Osteoblast (primary cell): ENCODE data around the gene SPARC. TPM values are rescaled to one million over a fixed set of nuclear protein-coding genes. Genes with fewer than 3 reads are reported as not detected.

ENCODE experiments used
- DNase-seq: peaks from one replicate; pipeline ENCODE4 v3.0.0; 2011; ENCODE audit warnings: low spot score, mixed read lengths; ENCODE audit not compliant: insufficient read length; ENCODE audit errors: missing footprints
- H2AFZ ChIP-seq: 2 replicates; pipeline ENCODE4 v1.6.0; 2011; ENCODE audit warnings: mild to moderate bottlenecking, low read length
- H3K27ac ChIP-seq: 2 replicates; pipeline ENCODE4 v1.5.1; 2011; ENCODE audit warnings: mild to moderate bottlenecking, low read depth, low read length, moderate library complexity
- H3K27me3 ChIP-seq: 2 replicates; pipeline ENCODE4 v1.6.0; 2012; ENCODE audit warnings: mild to moderate bottlenecking, control low read depth, inconsistent platforms, low read length, moderate library complexity; ENCODE audit not compliant: insufficient read depth
- H3K36me3 ChIP-seq: 2 replicates; pipeline ENCODE4 v1.5.1; 2011; ENCODE audit warnings: mild to moderate bottlenecking, low read length, control low read depth, moderate library complexity; ENCODE audit not compliant: insufficient read depth
- H3K4me1 ChIP-seq: 2 replicates; pipeline ENCODE4 v1.5.1; 2011; ENCODE audit warnings: mild to moderate bottlenecking, low read length, control low read depth, moderate library complexity; ENCODE audit not compliant: insufficient read depth
- H3K4me2 ChIP-seq: 2 replicates; pipeline ENCODE4 v1.6.0; 2011; ENCODE audit warnings: mild to moderate bottlenecking, low read length; ENCODE audit not compliant: insufficient read depth
- H3K4me3 ChIP-seq: fragments of 200-600 bp; sonication (generic); 3 replicates; pipeline ENCODE4 v1.5.1; 2012; ENCODE audit warnings: mild to moderate bottlenecking, low read length, inconsistent platforms; ENCODE audit not compliant: insufficient read depth
- H3K79me2 ChIP-seq: 2 replicates; pipeline ENCODE4 v1.6.0; 2012; ENCODE audit warnings: mild to moderate bottlenecking, low read length, control low read depth, inconsistent platforms; ENCODE audit not compliant: insufficient read depth
- H3K9me3 ChIP-seq: 2 replicates; pipeline ENCODE4 v1.5.1; 2011; ENCODE audit warnings: low read depth, low read length, control low read depth
- H4K20me1 ChIP-seq: 2 replicates; pipeline ENCODE4 v1.6.0; 2012; ENCODE audit warnings: mild to moderate bottlenecking, low read length, control low read depth; ENCODE audit not compliant: insufficient read depth
- total RNA-seq: library from RNA; depleted of rRNA; stranded (reverse); fragments of >200 nt; gene quantifications from 2 replicates; pipeline ENCODE4 v1.2.3, GENCODE V29; 2012
- TF ChIP-seq, protein P1 (sequence below): IDR thresholded peaks from 2 replicates; pipeline ENCODE4 v1.5.1; 2011; ENCODE audit warnings: mild to moderate bottlenecking, low read depth, low read length, moderate library complexity; ENCODE audit errors: extremely low read depth

The SPARC gene
- total RNA-seq, 1 donor = 4,046 TPM

GRCh38 chr5:151719228-151720000 is 32.7 kb upstream of the SPARC start:
- Histone ChIP-seq H3K4me1 (peaks cover 31% of the 10 kb centered on the region), H2AFZ (no peak overlapping the region), H3K4me3 (peak overlapping the region; percentile 13), H3K27ac (peak overlapping the region; percentile 93), H3K4me2 (peak overlapping the region; percentile 74), H4K20me1 (no peaks in the 10 kb centered on the region), H3K9me3 (no peaks in the 10 kb centered on the region), H3K27me3 (no peaks in the 10 kb centered on the region), H3K36me3 (no peaks in the 10 kb centered on the region), H3K79me2 (peaks cover 4% of the 10 kb centered on the region)
- TF ChIP-seq, protein P1, sequence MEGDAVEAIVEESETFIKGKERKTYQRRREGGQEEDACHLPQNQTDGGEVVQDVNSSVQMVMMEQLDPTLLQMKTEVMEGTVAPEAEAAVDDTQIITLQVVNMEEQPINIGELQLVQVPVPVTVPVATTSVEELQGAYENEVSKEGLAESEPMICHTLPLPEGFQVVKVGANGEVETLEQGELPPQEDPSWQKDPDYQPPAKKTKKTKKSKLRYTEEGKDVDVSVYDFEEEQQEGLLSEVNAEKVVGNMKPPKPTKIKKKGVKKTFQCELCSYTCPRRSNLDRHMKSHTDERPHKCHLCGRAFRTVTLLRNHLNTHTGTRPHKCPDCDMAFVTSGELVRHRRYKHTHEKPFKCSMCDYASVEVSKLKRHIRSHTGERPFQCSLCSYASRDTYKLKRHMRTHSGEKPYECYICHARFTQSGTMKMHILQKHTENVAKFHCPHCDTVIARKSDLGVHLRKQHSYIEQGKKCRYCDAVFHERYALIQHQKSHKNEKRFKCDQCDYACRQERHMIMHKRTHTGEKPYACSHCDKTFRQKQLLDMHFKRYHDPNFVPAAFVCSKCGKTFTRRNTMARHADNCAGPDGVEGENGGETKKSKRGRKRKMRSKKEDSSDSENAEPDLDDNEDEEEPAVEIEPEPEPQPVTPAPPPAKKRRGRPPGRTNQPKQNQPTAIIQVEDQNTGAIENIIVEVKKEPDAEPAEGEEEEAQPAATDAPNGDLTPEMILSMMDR = peak; percentile 72
- no peak for DNase-seq

DNA sequence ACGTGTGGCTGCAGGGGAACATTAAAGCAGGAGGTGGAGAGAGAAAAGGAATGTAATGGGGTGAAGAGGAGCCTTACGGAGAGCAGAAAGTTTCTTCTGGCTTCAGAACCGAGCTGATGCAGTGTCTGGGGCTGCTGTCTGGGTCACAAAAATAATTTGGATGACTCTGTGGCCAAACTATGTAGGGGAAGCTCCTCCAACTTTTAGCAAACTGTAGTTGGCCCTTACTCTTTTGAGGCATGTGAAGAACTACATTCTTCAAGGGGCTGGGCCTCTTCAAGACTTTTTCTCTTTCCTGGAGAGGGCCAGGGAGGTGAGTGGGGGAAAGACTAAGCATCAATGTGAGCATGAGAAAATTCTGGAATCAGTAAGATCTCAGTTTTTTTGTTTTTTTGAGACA is 31.9 kb upstream of the SPARC start:
- Histone ChIP-seq H3K9me3 (no peaks in the 10 kb centered on the region), H4K20me1 (no peaks in the 10 kb centered on the region), H3K36me3 (no peaks in the 10 kb centered on the region), H3K4me1 (peaks cover 31% of the 10 kb centered on the region), H3K4me3 (peak overlapping the region; percentile 51), H3K4me2 (peak overlapping the region; percentile 74), H3K27me3 (no peaks in the 10 kb centered on the region), H3K27ac (peak overlapping the region; percentile 93), H3K79me2 (peaks cover 4% of the 10 kb centered on the region), H2AFZ (no peak overlapping the region)
- no peak for DNase-seq
- TF ChIP-seq, protein P1 = no peak

- peak overlapping the region; percentile 74 for H3K4me2 ChIP-seq
- no peaks in the 10 kb centered on the region for H3K9me3 ChIP-seq
- no peaks in the 10 kb centered on the region for H3K27me3 ChIP-seq
- TF ChIP-seq, protein P1 = no peak
- H2AFZ ChIP-seq = peak overlapping the region; percentile 47
- H3K4me1 ChIP-seq = peaks cover 31% of the 10 kb centered on the region
- H3K4me3 ChIP-seq = peak overlapping the region; percentile 51
- H3K27ac ChIP-seq = peak overlapping the region; percentile 93
- H3K36me3 ChIP-seq = no peaks in the 10 kb centered on the region
- no peak for DNase-seq
- H3K79me2 ChIP-seq = peaks cover 4% of the 10 kb centered on the region
- H4K20me1 ChIP-seq = no peaks in the 10 kb centered on the region
These were observed 31.4 kb upstream of the SPARC start for GRCh38 chr5:151718153-151718552.

- peaks cover 31% of the 10 kb centered on the region for H3K4me1 ChIP-seq
- H3K4me3 ChIP-seq = no peak overlapping the region
- TF ChIP-seq, protein P1 = no peak
- H3K27ac ChIP-seq = peak overlapping the region; percentile 93
- H2AFZ ChIP-seq = peak overlapping the region; percentile 47
- peak overlapping the region; percentile 74 for H3K4me2 ChIP-seq
- no peak for DNase-seq
- H3K27me3 ChIP-seq = no peaks in the 10 kb centered on the region
- H3K9me3 ChIP-seq = no peaks in the 10 kb centered on the region
- H4K20me1 ChIP-seq = no peaks in the 10 kb centered on the region
- no peaks in the 10 kb centered on the region for H3K36me3 ChIP-seq
- peaks cover 4% of the 10 kb centered on the region for H3K79me2 ChIP-seq
These were observed 30.7 kb upstream of the SPARC start for GRCh38 chr5:151717416-151717815.
